Caco-2 (cell line): ENCODE results near the gene RANBP2. TPM values are rescaled to one million over a fixed set of nuclear protein-coding genes. Genes with fewer than 3 reads are reported as not detected.
A peak's percentile ranks its signal among the peaks of the same experiment; 100 is the strongest.
"Not testable (repeated sequence)": the region's sequence is repeated elsewhere in the genome, so short reads cannot be mapped to it uniquely, and the experiment has no call there.

Experiments used
- Bru-seq: library from RNA; stranded (reverse); fragments of 400-500 nt; gene quantifications from one replicate; lab custom pipeline; 2021; lab: Mats Ljungman, UMichigan
- BruChase-seq, 2 experiments: library from RNA; stranded (reverse); fragments of 400-500 nt; gene quantifications; one replicate each; lab custom pipeline; 2021; lab: Mats Ljungman, UMichigan
- BruUV-seq: library from RNA; stranded (reverse); fragments of 400-500 nt; replicated peaks from 2 replicates; lab custom pipeline; 2021; lab: Mats Ljungman, UMichigan
- CTCF ChIA-PET: fragments of 300-600 bp; sonication (Branson Sonifier 250); formaldehyde crosslinking; loops from one replicate; lab custom pipeline; 2022; ENCODE audit warnings: antibody characterized with exemption; lab: Charles Lee
- POLR2A ChIA-PET: fragments of 300-600 bp; sonication (Branson Sonifier 250); formaldehyde crosslinking; loops from one replicate; lab custom pipeline; 2022; ENCODE audit warnings: antibody characterized with exemption; lab: Charles Lee
- DNase-seq, 2 experiments: peaks; one replicate each; pipeline versions ENCODE4 v3.0.0 to v3.0.0-alpha.2; 2020 to 2022
- H3K27me3 ChIP-seq: replicated peaks from 2 replicates; pipeline ENCODE4 v1.6.0; 2011; ENCODE audit warnings: low read length; ENCODE audit not compliant: control insufficient read depth, insufficient read depth
- H3K36me3 ChIP-seq: 2 replicates; pipeline ENCODE4 v1.5.1; 2011; ENCODE audit warnings: low read length; ENCODE audit not compliant: control insufficient read depth, insufficient read depth
- H3K4me1 ChIP-seq: fragments of 250-450 bp; sonication (Bioruptor Pico); 2 replicates; pipeline ENCODE4 v1.5.1; 2020; ENCODE audit warnings: mild to moderate bottlenecking
- H3K4me3 ChIP-seq: 2 replicates; pipeline ENCODE4 v1.5.1; 2011; ENCODE audit warnings: low read depth, mild to moderate bottlenecking, control low read depth, low read length
- H3K9me3 ChIP-seq: fragments of 250-450 bp; sonication (Bioruptor Pico); 2 replicates; pipeline ENCODE4 v1.5.1; 2020; ENCODE audit warnings: mild to moderate bottlenecking, moderate library complexity
- H3K27ac Mint-ChIP-seq: one replicate; pipeline ENCODE4 v1.8.0; 2022; ENCODE audit warnings: mixed read lengths; ENCODE audit not compliant: unreplicated experiment
- H3K27me3 Mint-ChIP-seq: one replicate; pipeline ENCODE4 v1.8.0; 2022; ENCODE audit warnings: mixed read lengths; ENCODE audit not compliant: insufficient read depth, unreplicated experiment
- H3K36me3 Mint-ChIP-seq: one replicate; pipeline ENCODE4 v1.8.0; 2022; ENCODE audit warnings: mild to moderate bottlenecking, mixed read lengths; ENCODE audit not compliant: insufficient read depth, unreplicated experiment
- H3K4me1 Mint-ChIP-seq: one replicate; pipeline ENCODE4 v1.8.0; 2022; ENCODE audit warnings: low read depth, mixed read lengths; ENCODE audit not compliant: unreplicated experiment
- H3K4me3 Mint-ChIP-seq: one replicate; pipeline ENCODE4 v1.8.0; 2022; ENCODE audit warnings: mild to moderate bottlenecking, moderate library complexity, mixed read lengths; ENCODE audit not compliant: unreplicated experiment
- H3K9me3 Mint-ChIP-seq: one replicate; pipeline ENCODE4 v1.8.0; 2022; ENCODE audit warnings: mixed read lengths; ENCODE audit not compliant: unreplicated experiment
- CTCF ChIP-seq, 2 experiments: fragments of 200-600 bp in 1 of 2; IDR thresholded peaks; 1 replicate in 1 of 2; 2 replicates in 1 of 2; pipeline versions ENCODE4 v1.5.1 to v1.8.0; 2011 to 2022; ENCODE audit warnings: antibody characterized with exemption in 1 of 2, control low read depth in 1 of 2, inconsistent platforms in 1 of 2, low read depth in 1 of 2, low read length in 1 of 2, mild to moderate bottlenecking in 1 of 2, moderate library complexity in 1 of 2; ENCODE audit not compliant: insufficient read depth in 1 of 2, severe bottlenecking in 1 of 2, unreplicated experiment in 1 of 2
- intact Hi-C: fragments of 100-400 bp; cut with micrococcal nuclease; formaldehyde crosslinking; loops from one replicate; pipeline ENCODE4 v1.10.0; 2022; ENCODE audit not compliant: unreplicated experiment
- long read RNA-seq: library from polyadenylated mRNA; stranded (forward); transcript quantifications from one replicate; pipeline ENCODE4 v2.0.0, GENCODE V29; 2022
- total RNA-seq: library from RNA; stranded (reverse); gene quantifications from 2 replicates; pipeline ENCODE4 v1.2.3, GENCODE V29; 2022

RANBP2 gene
- total RNA-seq (78.7 and 81.8 TPM in 2 replicates), Bru-seq, nascent RNA (percentile 96 among the genes with signal in this experiment), BruChase-seq, experiment 1, labeled RNA remaining after a 2-hour chase (percentile 97 among the genes with signal in this experiment), BruChase-seq, experiment 2, labeled RNA remaining after a 6-hour chase (percentile 98 among the genes with signal in this experiment)
- long read RNA-seq, full-length matches to known transcripts, result 5 of 22 reads
- long read RNA-seq, partial matches to known transcripts, result 15 of 22 reads
- long read RNA-seq, other reads (novel, unspliced or antisense), result 2 of 22 reads

DNA sequence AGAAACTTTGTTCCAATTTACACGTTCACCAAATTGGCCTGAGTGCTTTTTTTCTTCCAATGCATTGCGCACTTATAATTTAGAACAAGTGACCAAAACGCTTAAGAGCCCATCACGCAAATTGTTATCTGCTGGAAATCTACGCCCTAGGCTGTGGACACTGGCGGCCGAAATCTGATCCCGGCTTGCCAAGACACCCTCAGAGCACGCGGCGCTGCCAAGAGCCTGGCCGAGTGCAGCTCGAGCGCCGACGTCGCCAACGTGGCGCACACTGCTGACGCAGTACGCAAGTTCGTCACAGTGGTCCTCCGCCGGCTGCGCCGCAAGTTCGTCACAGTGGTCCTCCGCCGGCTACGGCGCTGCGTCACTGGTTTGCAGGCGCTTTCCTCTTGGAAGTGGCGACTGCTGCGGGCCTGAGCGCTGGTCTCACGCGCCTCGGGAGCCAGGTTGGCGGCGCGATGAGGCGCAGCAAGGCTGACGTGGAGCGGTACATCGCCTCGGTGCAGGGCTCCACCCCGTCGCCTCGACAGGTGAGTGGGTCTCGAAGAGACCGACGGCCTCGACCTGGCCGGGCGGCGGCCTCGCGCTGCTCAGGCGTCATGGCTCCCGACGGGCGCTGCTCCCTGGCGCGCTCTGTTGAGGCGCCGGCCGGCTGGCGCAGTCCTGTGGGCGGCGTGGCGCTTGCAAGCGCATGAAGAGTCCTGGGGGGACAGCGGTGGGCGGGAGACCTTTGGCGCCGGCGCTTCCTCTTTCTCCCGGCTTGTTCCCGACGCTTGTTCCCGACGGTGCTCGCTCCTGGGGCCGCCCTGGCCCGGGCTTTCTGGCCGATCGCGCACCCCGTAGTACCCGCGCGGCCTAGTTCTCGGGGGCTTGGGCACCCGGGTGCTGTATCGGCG, at the start of gene RANBP2:
Gene RANBP2 (plus strand): TSS at position 334 of the 896 bp plus-strand sequence. CDS start 125 bp downstream, at position 459.
- Mint-ChIP-seq H3K9me3 (no peaks in the 10 kb centered on the region), H3K27ac (peak within 1 kb of the TSS; percentile 99), H3K36me3 (peaks cover 17% of the 10 kb centered on the region), H3K4me3 (peak within 1 kb of the TSS; percentile 95), H3K4me1 (peaks cover 7% of the 10 kb centered on the region), H3K27me3 (no peaks in the 10 kb centered on the region)
- Histone ChIP-seq H3K9me3 (no peaks in the 10 kb centered on the region), H3K36me3 (no peaks in the 10 kb centered on the region), H3K4me3 (peak within 1 kb of the TSS; percentile 58), H3K4me1 (0 out of 2 replicates have a peak, but pooled peaks cover 3% of the 10 kb centered on the region), H3K27me3 (no peaks in the 10 kb centered on the region)
- POLR2A ChIA-PET, result no interaction called here
- intact Hi-C loops, result no loop called here
- no TSS peak for BruUV-seq
- CTCF ChIA-PET, result no interaction called here
- DNase-seq, result peak; percentile 96 to 97
- no peak for TF ChIP-seq CTCF (IDR thresholded peaks at IDR 0.05; ENCODE audit: insufficient read depth in 1 of 2, low read depth in 1 of 2, low read length in 1 of 2, severe bottlenecking in 1 of 2, unreplicated experiment in 1 of 2)

GRCh38 chr2:108670282-108670681, 49.0 kb upstream of the RANBP2 start:
- BruUV-seq, intact Hi-C loops: not testable (repeated sequence)

DNA sequence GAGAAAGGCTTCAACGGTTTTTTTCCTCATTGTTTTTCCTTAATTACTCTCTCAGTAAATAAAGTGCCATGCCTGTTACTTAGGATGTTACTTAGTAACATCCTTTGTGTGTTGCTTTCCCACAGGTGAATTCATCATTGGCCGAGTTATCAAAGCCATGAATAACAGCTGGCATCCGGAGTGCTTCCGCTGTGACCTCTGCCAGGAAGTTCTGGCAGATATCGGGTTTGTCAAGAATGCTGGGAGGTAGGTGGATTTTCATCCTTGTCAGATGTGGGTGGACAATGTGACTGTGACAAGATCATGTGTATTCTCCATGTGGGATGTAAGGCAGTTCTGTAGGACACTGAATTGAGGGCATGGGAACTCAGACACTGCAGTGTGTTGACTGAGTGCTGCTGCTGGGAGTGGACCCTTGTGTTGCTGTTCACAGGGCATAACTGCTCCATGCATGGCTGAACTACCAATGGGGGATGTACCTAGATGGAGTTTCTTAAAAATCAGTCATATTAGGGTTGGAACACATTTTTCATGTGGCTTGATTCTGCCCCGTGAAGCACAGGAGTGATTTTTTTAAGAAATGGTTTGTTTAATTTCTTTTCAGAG, 47.0 kb upstream of the RANBP2 start:
- DNase-seq, H3K4me1 ChIP-seq, H3K4me3 Mint-ChIP-seq, H3K9me3 ChIP-seq, H3K9me3 Mint-ChIP-seq, CTCF ChIA-PET, H3K36me3 ChIP-seq, H3K4me3 ChIP-seq, H3K4me1 Mint-ChIP-seq, intact Hi-C loops, H3K27me3 ChIP-seq, POLR2A ChIA-PET, BruUV-seq, H3K27ac Mint-ChIP-seq, H3K27me3 Mint-ChIP-seq: not testable (repeated sequence)
- peaks cover 11% of the 10 kb centered on the region for H3K36me3 Mint-ChIP-seq

More at GRCh38 chr2:108670282-108670681, 49.0 kb upstream of the RANBP2 start:
- H3K4me3 ChIP-seq, CTCF ChIA-PET, H3K4me1 Mint-ChIP-seq, DNase-seq, H3K27me3 ChIP-seq, H3K27ac Mint-ChIP-seq, H3K36me3 ChIP-seq, H3K9me3 ChIP-seq, H3K4me1 ChIP-seq, POLR2A ChIA-PET, H3K9me3 Mint-ChIP-seq, H3K4me3 Mint-ChIP-seq, H3K27me3 Mint-ChIP-seq: not testable (repeated sequence)
- H3K36me3 Mint-ChIP-seq, result peaks cover 11% of the 10 kb centered on the region

DNA sequence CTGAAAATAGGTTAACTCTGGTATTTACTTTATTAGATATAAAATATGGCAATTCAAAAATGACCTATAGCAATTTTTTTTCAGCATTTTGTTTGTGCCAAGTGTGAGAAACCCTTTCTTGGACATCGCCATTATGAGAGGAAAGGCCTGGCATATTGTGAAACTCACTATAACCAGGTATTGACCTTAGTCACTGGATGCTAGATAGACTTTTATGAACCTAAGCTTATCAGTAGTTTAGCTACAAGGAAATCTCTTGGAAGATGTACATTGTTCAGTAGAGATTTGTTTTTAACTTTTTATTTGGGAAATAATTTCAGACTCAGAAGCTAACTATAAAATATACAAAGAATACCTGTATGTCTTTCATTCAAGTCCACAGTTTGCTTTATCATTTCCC, 42.8 kb upstream of the RANBP2 start:
- H3K9me3 Mint-ChIP-seq, POLR2A ChIA-PET, H3K9me3 ChIP-seq, H3K27ac Mint-ChIP-seq, H3K4me3 ChIP-seq, H3K27me3 ChIP-seq, H3K4me1 Mint-ChIP-seq, H3K4me1 ChIP-seq, CTCF ChIA-PET, DNase-seq, intact Hi-C loops, H3K36me3 ChIP-seq, BruUV-seq, H3K27me3 Mint-ChIP-seq, H3K4me3 Mint-ChIP-seq: not testable (repeated sequence)
- H3K36me3 Mint-ChIP-seq, result peaks cover 11% of the 10 kb centered on the region

DNA sequence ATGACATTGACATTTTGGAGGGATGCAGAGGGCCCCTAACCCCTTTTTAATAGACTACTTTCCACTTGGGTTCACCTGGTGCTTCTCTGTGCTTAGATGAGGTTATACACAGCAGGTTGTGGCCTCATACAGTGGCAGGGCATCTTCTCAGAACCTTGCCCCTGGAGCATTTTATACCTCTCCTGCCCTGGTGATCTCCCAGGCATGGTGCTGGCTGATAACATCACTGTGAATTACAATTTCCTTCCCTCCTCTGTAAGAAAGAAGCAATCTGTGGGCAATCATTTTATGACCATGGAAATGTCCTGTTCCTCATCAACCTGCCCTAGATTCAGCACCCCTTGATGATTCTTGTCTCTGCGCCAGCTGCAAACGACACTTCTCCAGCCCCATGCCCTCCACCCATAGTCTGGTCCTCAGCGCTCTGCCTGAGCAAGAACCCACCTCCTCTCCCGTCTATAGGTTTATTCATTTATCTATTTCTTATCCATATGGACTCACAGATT, 42.0 kb upstream of the RANBP2 start:
- H3K27me3 Mint-ChIP-seq, DNase-seq, H3K4me1 Mint-ChIP-seq, H3K4me3 ChIP-seq, BruUV-seq, H3K9me3 Mint-ChIP-seq, intact Hi-C loops, POLR2A ChIA-PET, H3K9me3 ChIP-seq, H3K36me3 ChIP-seq, CTCF ChIA-PET, H3K27me3 ChIP-seq, H3K4me3 Mint-ChIP-seq, H3K4me1 ChIP-seq, H3K27ac Mint-ChIP-seq: not testable (repeated sequence)
- H3K36me3 Mint-ChIP-seq, result peaks cover 16% of the 10 kb centered on the region
